ENCODE measurements around the gene KIF25.
A peak's percentile ranks its signal among the peaks of the same experiment; 100 is the strongest.

Gene KIF25

GRCh38 chr6:168035661-168036545, 38.4 kb downstream of the KIF25 start:
- DNase-seq (ENCODE audit: low spot score), result peak; percentile 51

GRCh38 chr6:168037242-168037641, 39.8 kb downstream of the KIF25 start:
- no peak for DNase-seq (ENCODE audit: low spot score)

- DNase-seq (ENCODE audit: low spot score), result no peak
These were observed 40.4 kb downstream of the KIF25 start for GRCh38 chr6:168037856-168038255.

- DNase-seq (ENCODE audit: low spot score), result no peak
These were observed 41.2 kb downstream of the KIF25 start for GRCh38 chr6:168038576-168039140.

- DNase-seq (ENCODE audit: low spot score), result no peak
These were observed 41.8 kb downstream of the KIF25 start for GRCh38 chr6:168039301-168039700.

- peak; percentile 47 for DNase-seq (ENCODE audit: low spot score)
These were observed 42.4 kb downstream of the KIF25 start for GRCh38 chr6:168039849-168040248.

- no peak for DNase-seq (ENCODE audit: low spot score)
These were observed 43.5 kb downstream of the KIF25 start for GRCh38 chr6:168040856-168041496.

GRCh38 chr6:168041928-168042327, 44.5 kb downstream of the KIF25 start:
- DNase-seq (ENCODE audit: low spot score), result no peak

GRCh38 chr6:168042426-168043192, 45.1 kb downstream of the KIF25 start:
- DNase-seq (ENCODE audit: low spot score), result no peak

GRCh38 chr6:168043193-168043847, 45.8 kb downstream of the KIF25 start:
- no peak for DNase-seq (ENCODE audit: low spot score)

GRCh38 chr6:168043848-168044415, 46.5 kb downstream of the KIF25 start:
- no peak for DNase-seq (ENCODE audit: low spot score)

GRCh38 chr6:168044521-168045130, 47.2 kb downstream of the KIF25 start:
- DNase-seq (ENCODE audit: low spot score), result no peak

- no peak for DNase-seq (ENCODE audit: low spot score)
These were observed 47.7 kb downstream of the KIF25 start for GRCh38 chr6:168045141-168045691.

- no peak for DNase-seq (ENCODE audit: low spot score)
These were observed 48.5 kb downstream of the KIF25 start for GRCh38 chr6:168045706-168046620.

GRCh38 chr6:168046696-168047095, 49.2 kb downstream of the KIF25 start:
- no peak for DNase-seq (ENCODE audit: low spot score)

- DNase-seq (ENCODE audit: low spot score), result no peak
These were observed 50.6 kb downstream of the KIF25 start for GRCh38 chr6:168047841-168048723.

GRCh38 chr6:168048724-168049025, 51.2 kb downstream of the KIF25 start:
- no peak for DNase-seq (ENCODE audit: low spot score)

GRCh38 chr6:168049277-168049676, 51.8 kb downstream of the KIF25 start:
- DNase-seq (ENCODE audit: low spot score), result no peak

Data from ecto neural progenitor cell (in vitro differentiated cells).